Activated CD8-positive, alpha-beta T cell treated with anti-CD3 and anti-CD28 coated beads, Interleukin-2, amount 10 ng/mL, durations not matched to agents 7 days and 5 days (primary cell): Measurements from ENCODE around the gene PLEKHF1. TPM values are rescaled to one million over a fixed set of nuclear protein-coding genes. Genes with fewer than 3 reads are reported as not detected.

Experiments used
- ATAC-seq: fragments of 150-1000 bp; cut with Tn5 transposase; one replicate; pipeline ENCODE4 v1.10.0; 2021; ENCODE audit warnings: moderate library complexity
- CTCF ChIA-PET: fragments of 350-600 bp; sonication (Branson Sonifier 250); formaldehyde crosslinking; loops from one replicate; lab custom pipeline; 2021; ENCODE audit warnings: antibody characterized with exemption; lab: Charles Lee
- POLR2A ChIA-PET: fragments of 350-600 bp; sonication (Branson Sonifier 250); formaldehyde crosslinking; loops from one replicate; lab custom pipeline; 2021; ENCODE audit warnings: antibody characterized with exemption; lab: Charles Lee
- DNase-seq: peaks from one replicate; pipeline ENCODE4 v3.0.0-alpha.2; 2020
- H3K27ac Mint-ChIP-seq: one replicate; pipeline ENCODE4 v1.8.0; 2021; ENCODE audit warnings: mild to moderate bottlenecking, mixed read lengths
- H3K27me3 Mint-ChIP-seq: one replicate; pipeline ENCODE4 v1.8.0; 2021; ENCODE audit warnings: low read depth, mixed read lengths
- H3K36me3 Mint-ChIP-seq: one replicate; pipeline ENCODE4 v1.8.0; 2021; ENCODE audit warnings: low read depth, mixed read lengths
- H3K4me1 Mint-ChIP-seq: one replicate; pipeline ENCODE4 v1.8.0; 2021; ENCODE audit warnings: low read depth, mixed read lengths
- H3K4me3 Mint-ChIP-seq: one replicate; pipeline ENCODE4 v1.8.0; 2021; ENCODE audit warnings: mild to moderate bottlenecking, mixed read lengths
- H3K9me3 Mint-ChIP-seq: one replicate; pipeline ENCODE4 v1.8.0; 2022; ENCODE audit warnings: mixed read lengths; ENCODE audit not compliant: insufficient read depth
- total RNA-seq, 2 experiments: library from RNA; stranded (reverse); gene quantifications; one replicate each; pipeline ENCODE4 v1.2.3, GENCODE V29; 2021

Gene PLEKHF1, protein sequence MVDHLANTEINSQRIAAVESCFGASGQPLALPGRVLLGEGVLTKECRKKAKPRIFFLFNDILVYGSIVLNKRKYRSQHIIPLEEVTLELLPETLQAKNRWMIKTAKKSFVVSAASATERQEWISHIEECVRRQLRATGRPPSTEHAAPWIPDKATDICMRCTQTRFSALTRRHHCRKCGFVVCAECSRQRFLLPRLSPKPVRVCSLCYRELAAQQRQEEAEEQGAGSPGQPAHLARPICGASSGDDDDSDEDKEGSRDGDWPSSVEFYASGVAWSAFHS
- 10 to 100 TPM; 46.0 to 47.7 TPM for total RNA-seq

DNA sequence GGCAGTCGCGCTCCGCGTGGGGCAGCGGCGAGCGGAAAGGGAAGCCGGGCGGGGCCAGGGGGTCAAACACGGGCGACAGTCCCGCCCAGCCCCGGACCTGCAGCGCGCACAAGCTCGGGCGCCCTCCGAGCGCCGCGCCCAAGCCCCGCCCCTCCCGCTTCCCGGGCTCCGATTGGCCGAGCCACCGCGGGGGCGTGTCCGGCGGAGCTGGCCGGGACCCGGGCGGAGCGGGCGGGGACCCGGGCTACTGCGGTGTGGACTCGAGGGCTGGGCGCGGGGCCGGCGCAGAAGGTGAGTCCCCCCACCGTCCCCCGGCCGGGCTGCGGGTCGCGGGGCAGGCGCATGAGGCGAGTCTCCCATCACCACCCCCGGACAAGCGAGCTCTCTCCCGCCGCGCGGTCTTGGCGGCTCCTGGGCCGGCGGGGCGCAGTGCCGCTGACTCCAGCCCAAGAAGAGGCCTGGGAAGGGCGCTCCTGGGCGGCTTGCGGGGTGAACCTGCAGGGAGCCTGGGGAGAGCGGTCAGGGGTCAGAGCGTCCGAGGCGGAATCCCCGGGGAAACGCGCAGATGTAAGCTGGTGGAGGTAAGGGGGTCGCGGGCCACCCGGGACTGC lies at the start of gene PLEKHF1:
Gene PLEKHF1 (plus strand): TSS at position 247 of the 611 bp plus-strand sequence. CDS start 8,379 bp downstream, outside the sequence.
- no peaks in the 10 kb centered on the region for H3K9me3 Mint-ChIP-seq
- POLR2A ChIA-PET, result interaction anchor here (0.7 to 5.4 kb wide), 7 partner anchors 14 to 59 kb away, joined by 3 to 68 read pairs (median 6); partner anchors contain the start of genes C19orf12 and POP4
- H3K4me3 Mint-ChIP-seq, result peak within 1 kb of the TSS; percentile 86
- H3K27ac Mint-ChIP-seq, result peak within 1 kb of the TSS; percentile 90
- CTCF ChIA-PET, result interaction anchor here (0.9 to 9.9 kb wide), 10 partner anchors 8 to 55 kb away, joined by 3 to 179 read pairs (median 8); partner anchors contain the start of genes C19orf12 and POP4
- DNase-seq (peak; percentile 89), ATAC-seq (peak; percentile 88)
- H3K36me3 Mint-ChIP-seq, result peaks cover 38% of the 10 kb centered on the region
- H3K4me1 Mint-ChIP-seq, result peaks cover 68% of the 10 kb centered on the region
- no peaks in the 10 kb centered on the region for H3K27me3 Mint-ChIP-seq

DNA sequence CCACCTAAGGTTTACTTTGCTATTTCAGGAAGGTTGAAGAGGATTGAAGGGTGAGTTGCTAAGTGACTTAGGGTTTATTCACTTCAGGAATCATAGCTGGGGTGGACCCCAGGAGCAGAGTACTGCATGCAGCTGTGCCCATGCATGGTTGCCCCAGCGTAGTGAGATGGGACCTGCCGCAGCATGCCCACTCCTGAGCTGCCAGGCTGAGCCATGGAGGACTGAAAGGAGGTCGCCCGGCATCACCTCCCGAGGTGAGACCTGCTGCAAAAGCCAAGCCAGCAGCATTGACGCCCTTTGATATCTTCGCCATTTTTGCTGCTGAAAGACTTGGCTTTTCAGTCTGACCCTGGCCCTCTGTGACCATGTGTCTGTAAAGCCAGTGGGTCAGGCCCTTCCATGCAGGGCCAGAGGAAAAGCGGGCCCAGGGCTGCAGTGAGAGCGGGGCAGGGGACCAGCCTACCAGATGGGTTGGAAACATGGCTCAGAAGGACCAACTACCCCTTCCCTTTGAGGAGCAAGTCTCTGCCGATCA lies 49.3 kb upstream of the PLEKHF1 start:
- peaks cover 3% of the 10 kb centered on the region for H3K27me3 Mint-ChIP-seq
- H3K36me3 Mint-ChIP-seq, result peaks cover 44% of the 10 kb centered on the region
- ATAC-seq (no peak), DNase-seq (no peak)
- H3K27ac Mint-ChIP-seq, result no peak overlapping the region
- no peak overlapping the region for H3K4me3 Mint-ChIP-seq
- POLR2A ChIA-PET, result interaction anchor here (2.1 to 10.9 kb wide), 3 partner anchors 10 to 50 kb away, joined by 6 to 96 read pairs (median 14); partner anchors contain the start of genes PLEKHF1 and POP4
- H3K4me1 Mint-ChIP-seq, result peaks cover 13% of the 10 kb centered on the region
- H3K9me3 Mint-ChIP-seq, result no peaks in the 10 kb centered on the region
- CTCF ChIA-PET, result interaction anchor here (10.9 kb wide), 1 partner anchor 49 kb away, joined by 179 read pairs; the partner anchor contains the start of gene PLEKHF1

DNA sequence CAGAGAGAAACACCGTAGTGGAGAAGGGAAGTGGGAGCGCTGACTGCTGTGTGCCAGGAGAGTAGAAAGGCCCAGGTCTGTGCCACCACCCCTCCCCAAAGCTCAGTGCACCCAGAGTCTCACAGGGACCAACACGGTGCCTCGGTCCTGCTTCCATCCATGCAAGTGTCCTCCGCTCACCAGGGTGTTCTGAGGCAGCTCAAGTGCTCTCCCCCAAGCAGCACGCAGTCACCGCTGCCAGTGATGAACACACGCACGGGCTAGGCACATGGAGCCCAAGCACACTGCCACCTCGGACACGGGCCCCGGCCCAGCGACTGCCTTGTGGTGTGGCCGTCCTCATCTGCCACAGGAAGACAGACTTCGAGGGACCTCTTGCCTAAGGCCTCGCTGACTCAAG lies 48.7 kb upstream of the PLEKHF1 start:
- DNase-seq (no peak), ATAC-seq (no peak)
- peak overlapping the region; percentile 21 for H3K27ac Mint-ChIP-seq
- H3K9me3 Mint-ChIP-seq, result no peaks in the 10 kb centered on the region
- peaks cover 39% of the 10 kb centered on the region for H3K36me3 Mint-ChIP-seq
- ChIA-PET CTCF (interaction anchor here (1.2 to 8.6 kb wide), 2 partner anchors 50 to 74 kb away, joined by 3 to 90 read pairs; partner anchors contain the start of gene PLEKHF1), POLR2A (interaction anchor here (2.1 to 10.9 kb wide), 2 partner anchors 10 to 49 kb away, joined by 6 to 96 read pairs; partner anchors contain the start of genes PLEKHF1 and POP4)
- peaks cover 17% of the 10 kb centered on the region for H3K4me1 Mint-ChIP-seq
- no peak overlapping the region for H3K4me3 Mint-ChIP-seq
- peaks cover 3% of the 10 kb centered on the region for H3K27me3 Mint-ChIP-seq

DNA sequence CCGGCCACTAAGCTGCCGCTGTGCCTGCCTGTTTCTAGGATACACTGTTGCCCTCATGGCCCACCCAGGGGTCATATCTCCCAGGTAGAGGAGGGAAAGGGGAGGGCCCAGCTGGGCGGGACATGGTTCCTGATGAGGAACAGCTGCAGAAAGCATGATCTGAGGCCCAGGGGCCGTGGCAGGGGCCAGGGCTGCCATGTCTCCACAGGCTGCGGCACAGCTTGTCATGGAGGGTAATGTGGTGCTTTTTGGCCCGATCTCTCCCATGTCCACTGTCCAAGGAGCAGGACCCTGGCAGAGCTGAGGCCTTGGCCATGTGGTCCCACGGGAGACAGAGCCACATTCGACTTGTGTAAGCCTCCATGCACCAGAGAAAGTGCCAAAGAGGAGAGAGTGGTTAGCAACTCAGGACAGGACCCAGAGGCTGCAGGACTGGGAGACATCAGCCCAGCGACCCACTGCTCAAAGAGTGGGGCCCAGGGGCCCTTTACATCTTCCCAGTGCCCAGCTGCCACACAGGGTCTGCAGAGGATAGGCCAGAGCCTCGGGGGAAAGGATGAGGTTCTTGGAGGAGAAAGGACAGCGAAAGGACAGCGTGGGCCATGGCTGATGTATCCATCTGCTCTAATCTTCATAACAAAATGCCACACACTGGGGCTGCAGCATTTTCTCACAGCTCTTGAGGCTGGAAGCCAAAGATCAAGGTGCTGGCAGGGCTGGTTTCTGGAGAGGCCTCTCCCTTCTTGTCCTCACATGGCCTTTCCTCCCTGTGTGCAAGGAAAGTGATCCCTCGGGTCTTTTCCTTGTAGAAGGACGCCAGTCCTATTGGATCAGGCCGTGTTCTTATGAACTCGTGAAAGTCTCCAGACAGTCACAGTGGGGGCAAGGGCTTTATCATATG lies 47.6 kb upstream of the PLEKHF1 start:
- no peak for DNase-seq
- peaks cover 3% of the 10 kb centered on the region for H3K27me3 Mint-ChIP-seq
- H3K27ac Mint-ChIP-seq, result peak overlapping the region; percentile 4
- ATAC-seq, result no peak
- POLR2A ChIA-PET, result interaction anchor here (0.6 to 10.9 kb wide), 5 partner anchors 11 to 88 kb away, joined by 3 to 96 read pairs (median 4); partner anchors contain the start of genes PLEKHF1 and POP4
- H3K36me3 Mint-ChIP-seq, result peaks cover 32% of the 10 kb centered on the region
- H3K4me3 Mint-ChIP-seq, result no peak overlapping the region
- CTCF ChIA-PET, result interaction anchor here (1.2 to 8.6 kb wide), 7 partner anchors 11 to 98 kb away, joined by 3 to 90 read pairs (median 14); partner anchors contain the start of genes C19orf12, PLEKHF1 and POP4
- H3K4me1 Mint-ChIP-seq, result peaks cover 27% of the 10 kb centered on the region
- no peaks in the 10 kb centered on the region for H3K9me3 Mint-ChIP-seq

DNA sequence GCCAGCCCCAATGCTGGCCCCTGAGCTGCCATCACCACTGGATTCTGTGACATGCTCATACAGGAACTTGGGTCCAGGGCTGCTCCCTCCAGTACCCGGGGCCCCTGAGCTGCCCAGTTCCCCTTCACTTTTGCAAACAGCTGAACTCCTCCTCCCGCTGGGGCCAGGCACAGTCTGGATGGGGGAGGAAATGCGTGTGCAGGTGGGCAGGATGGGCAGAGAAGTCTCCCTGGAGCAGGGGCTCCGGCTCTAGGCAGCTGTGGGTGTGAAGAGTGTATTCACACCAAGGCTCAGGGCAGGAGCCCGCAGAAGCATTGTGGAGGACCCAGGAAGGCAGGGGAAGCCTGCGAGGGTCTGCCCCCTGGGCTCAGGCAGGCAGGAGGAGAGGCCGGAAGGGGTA lies 46.8 kb upstream of the PLEKHF1 start:
- ATAC-seq (no peak), DNase-seq (no peak)
- no peak overlapping the region for H3K4me3 Mint-ChIP-seq
- ChIA-PET POLR2A (interaction anchor here (0.6 to 10.9 kb wide), 3 partner anchors 12 to 87 kb away, joined by 4 to 96 read pairs (median 4); partner anchors contain the start of gene POP4), CTCF (interaction anchor here (1.4 to 8.6 kb wide), 8 partner anchors 8 to 111 kb away, joined by 4 to 96 read pairs (median 31); partner anchors contain the start of genes C19orf12, PLEKHF1 and POP4)
- H3K27ac Mint-ChIP-seq, result no peak overlapping the region
- peaks cover 36% of the 10 kb centered on the region for H3K4me1 Mint-ChIP-seq
- H3K27me3 Mint-ChIP-seq, result peaks cover 3% of the 10 kb centered on the region
- H3K9me3 Mint-ChIP-seq, result no peaks in the 10 kb centered on the region
- H3K36me3 Mint-ChIP-seq, result peaks cover 24% of the 10 kb centered on the region

DNA sequence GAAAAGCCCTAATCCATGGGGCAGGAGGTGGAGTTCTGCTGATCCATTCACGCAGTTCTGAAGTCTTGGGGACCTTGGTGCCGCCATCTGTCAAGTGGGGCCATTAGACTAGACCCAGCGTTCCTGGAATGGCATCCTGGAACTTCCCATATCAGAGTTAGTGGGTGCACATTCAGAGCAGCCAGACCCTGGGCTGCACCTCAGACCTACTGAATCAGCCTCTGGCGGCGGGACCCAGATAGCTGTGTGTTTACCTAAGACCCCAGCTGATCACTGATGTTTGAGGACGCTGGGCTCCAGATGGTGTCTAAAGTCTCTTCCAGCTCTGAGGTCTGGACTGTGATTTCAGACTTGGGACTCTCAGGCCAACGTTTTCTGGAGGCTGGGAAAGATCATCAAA lies 46.4 kb upstream of the PLEKHF1 start:
- H3K9me3 Mint-ChIP-seq, result no peaks in the 10 kb centered on the region
- no peak overlapping the region for H3K4me3 Mint-ChIP-seq
- DNase-seq, result no peak
- H3K36me3 Mint-ChIP-seq, result peaks cover 23% of the 10 kb centered on the region
- no peak for ATAC-seq
- ChIA-PET CTCF (interaction anchor here (1.4 to 8.6 kb wide), 8 partner anchors 9 to 111 kb away, joined by 4 to 96 read pairs (median 31); partner anchors contain the start of genes C19orf12, PLEKHF1 and POP4), POLR2A (interaction anchor here (10.9 kb wide), 1 partner anchor 12 kb away, joined by 96 read pairs; the partner anchor contains the start of gene POP4)
- H3K27ac Mint-ChIP-seq, result no peak overlapping the region
- H3K27me3 Mint-ChIP-seq, result peaks cover 3% of the 10 kb centered on the region
- peaks cover 40% of the 10 kb centered on the region for H3K4me1 Mint-ChIP-seq

DNA sequence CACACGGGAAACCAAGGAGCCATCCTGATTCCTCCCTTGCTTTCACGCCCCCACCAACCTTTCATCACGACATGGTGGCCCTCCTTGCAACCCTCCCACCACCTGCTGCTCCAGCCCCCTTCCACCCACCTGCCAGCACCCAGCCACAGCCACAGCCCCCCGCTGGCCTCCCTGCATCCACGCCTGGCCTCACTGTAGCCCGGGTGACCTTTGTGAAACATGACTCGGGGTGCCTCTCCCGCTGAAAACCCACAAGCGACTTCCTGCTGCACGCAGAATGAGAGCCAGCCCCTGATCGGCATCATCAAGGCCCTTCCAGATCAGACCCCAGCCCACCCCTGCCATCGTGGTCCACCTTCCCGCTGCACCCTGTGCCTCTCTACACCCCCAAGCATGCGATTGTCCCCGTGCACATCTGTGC lies 44.3 kb upstream of the PLEKHF1 start:
- peak; percentile 71 for DNase-seq
- ChIA-PET CTCF (interaction anchor here (0.7 to 8.6 kb wide), 8 partner anchors 11 to 95 kb away, joined by 3 to 96 read pairs (median 33); partner anchors contain the start of genes C19orf12, PLEKHF1 and POP4), POLR2A (interaction anchor here (1.8 to 10.9 kb wide), 3 partner anchors 15 to 52 kb away, joined by 9 to 96 read pairs (median 19); partner anchors contain the start of gene POP4)
- Mint-ChIP-seq H3K4me1 (peaks cover 57% of the 10 kb centered on the region), H3K4me3 (peak overlapping the region; percentile 81), H3K9me3 (no peaks in the 10 kb centered on the region), H3K27ac (peak overlapping the region; percentile 95), H3K36me3 (peaks cover 7% of the 10 kb centered on the region), H3K27me3 (peaks cover 3% of the 10 kb centered on the region)
- peak; percentile 31 for ATAC-seq

DNA sequence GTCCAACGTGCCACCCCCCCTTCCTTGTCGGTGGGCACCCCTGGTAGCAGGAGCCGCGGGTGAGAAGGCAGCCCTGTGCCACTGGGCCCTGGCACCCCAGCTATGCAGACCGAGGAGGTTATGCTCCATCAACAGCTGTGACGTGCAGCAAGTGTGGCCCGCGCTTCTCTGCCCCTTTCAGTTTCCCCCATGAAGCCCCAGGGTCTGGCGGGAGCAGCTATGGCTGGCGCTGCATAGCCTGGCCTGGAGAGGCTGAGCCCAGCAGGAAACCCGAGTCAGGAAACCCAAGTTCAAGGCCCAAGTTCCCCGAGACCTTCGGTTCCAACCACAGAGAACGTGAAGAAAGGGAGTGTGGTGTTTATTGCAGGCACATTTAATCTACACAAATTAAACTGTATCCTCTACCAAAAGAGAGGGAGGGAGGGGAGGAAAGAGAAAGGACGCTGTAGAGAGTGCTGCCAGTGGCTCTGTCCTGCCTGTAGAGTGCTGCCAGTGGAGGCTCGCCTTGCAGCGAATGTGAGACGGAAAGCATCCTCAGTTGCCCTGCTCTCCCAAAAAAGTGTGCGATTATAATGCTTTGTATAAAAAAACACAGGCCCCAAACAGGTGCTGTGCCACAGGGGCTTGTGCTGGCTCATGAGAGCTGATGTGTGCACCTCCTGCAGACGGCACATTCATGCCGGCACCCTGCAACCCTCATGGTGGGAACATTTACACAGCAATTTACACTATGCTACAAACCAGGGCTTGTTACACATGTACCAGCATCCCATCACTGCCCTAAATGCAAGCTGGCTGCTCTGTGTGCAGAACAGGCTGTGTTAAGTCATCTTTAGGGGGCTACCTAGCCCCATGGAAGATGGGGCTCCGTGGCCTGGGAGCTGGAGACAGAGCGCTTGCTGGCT lies 42.8 kb upstream of the PLEKHF1 start:
- Mint-ChIP-seq H3K4me3 (peak overlapping the region; percentile 81), H3K27me3 (peaks cover 3% of the 10 kb centered on the region), H3K36me3 (no peaks in the 10 kb centered on the region), H3K9me3 (no peaks in the 10 kb centered on the region), H3K27ac (peak overlapping the region; percentile 95), H3K4me1 (peaks cover 67% of the 10 kb centered on the region)
- ChIA-PET POLR2A (interaction anchor here (2.0 to 10.9 kb wide), 3 partner anchors 16 to 50 kb away, joined by 11 to 96 read pairs (median 19); partner anchors contain the start of genes PLEKHF1 and POP4), CTCF (interaction anchor here (0.6 to 8.6 kb wide), 9 partner anchors 12 to 94 kb away, joined by 3 to 96 read pairs (median 18); partner anchors contain the start of genes C19orf12, PLEKHF1 and POP4)
- ATAC-seq, result peak; percentile 71
- peak; percentile 60 for DNase-seq

DNA sequence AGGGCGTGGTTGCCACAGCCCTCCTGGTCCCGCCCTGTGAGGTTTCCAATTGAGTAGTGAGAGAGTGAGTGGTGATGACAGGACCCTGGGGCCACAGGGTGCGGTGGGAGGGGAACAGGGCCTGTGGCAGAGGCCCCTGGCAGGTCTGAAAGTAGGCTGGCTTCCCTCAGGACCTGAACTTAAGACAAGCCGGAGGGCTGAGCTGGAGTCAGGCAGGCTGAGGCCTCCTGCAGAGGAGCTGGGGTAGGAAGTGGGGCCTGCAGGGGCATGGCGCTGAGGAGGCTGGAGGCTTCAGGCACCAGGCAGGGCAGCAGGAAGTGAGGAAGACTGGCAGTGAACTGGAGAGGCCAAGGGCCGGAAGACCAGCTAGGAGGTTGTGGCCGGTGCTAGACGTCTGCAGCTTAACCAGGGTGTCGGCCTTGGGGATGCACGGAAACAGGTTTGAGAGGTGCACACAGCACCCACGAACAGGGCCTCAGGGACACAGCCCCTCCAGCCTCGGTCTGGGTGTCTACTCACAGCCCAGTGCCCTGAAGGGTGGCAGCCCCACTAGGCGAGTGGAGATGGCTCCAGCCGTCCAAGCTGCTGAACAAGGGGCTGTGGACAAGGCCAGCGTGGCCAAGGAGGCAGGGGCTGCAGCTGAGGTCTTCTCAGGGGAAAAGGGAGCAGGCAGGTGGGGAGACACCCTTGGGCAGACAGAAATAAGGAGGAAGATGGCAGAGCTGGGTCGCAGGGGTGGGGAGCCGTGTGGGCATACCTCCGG lies 41.4 kb upstream of the PLEKHF1 start:
- H3K27ac Mint-ChIP-seq, result peak overlapping the region; percentile 95
- no peaks in the 10 kb centered on the region for H3K9me3 Mint-ChIP-seq
- H3K4me3 Mint-ChIP-seq, result peak overlapping the region; percentile 81
- DNase-seq (peak; percentile 73), ATAC-seq (peak; percentile 62)
- H3K27me3 Mint-ChIP-seq, result peaks cover 3% of the 10 kb centered on the region
- peaks cover 69% of the 10 kb centered on the region for H3K4me1 Mint-ChIP-seq
- ChIA-PET CTCF (interaction anchor here (0.8 to 8.6 kb wide), 10 partner anchors 10 to 97 kb away, joined by 3 to 96 read pairs (median 12); partner anchors contain the start of genes C19orf12, PLEKHF1 and POP4), POLR2A (interaction anchor here (1.7 to 10.9 kb wide), 4 partner anchors 17 to 90 kb away, joined by 6 to 96 read pairs (median 15); partner anchors contain the start of genes PLEKHF1 and POP4)
- no peaks in the 10 kb centered on the region for H3K36me3 Mint-ChIP-seq
